ENCODE measurements around the gene PCDHGA7. TPM values are rescaled to one million over a fixed set of nuclear protein-coding genes. Genes with fewer than 3 reads are reported as not detected.
A peak's percentile ranks its signal among the peaks of the same experiment; 100 is the strongest.
"Not testable (repeated sequence)": the region's sequence is repeated elsewhere in the genome, so short reads cannot be mapped to it uniquely, and the experiment has no call there.

PCDHGA7 gene
- polyA plus RNA-seq, 5 donors, result 1.7 to 2.1 (median 1.9) TPM

DNA sequence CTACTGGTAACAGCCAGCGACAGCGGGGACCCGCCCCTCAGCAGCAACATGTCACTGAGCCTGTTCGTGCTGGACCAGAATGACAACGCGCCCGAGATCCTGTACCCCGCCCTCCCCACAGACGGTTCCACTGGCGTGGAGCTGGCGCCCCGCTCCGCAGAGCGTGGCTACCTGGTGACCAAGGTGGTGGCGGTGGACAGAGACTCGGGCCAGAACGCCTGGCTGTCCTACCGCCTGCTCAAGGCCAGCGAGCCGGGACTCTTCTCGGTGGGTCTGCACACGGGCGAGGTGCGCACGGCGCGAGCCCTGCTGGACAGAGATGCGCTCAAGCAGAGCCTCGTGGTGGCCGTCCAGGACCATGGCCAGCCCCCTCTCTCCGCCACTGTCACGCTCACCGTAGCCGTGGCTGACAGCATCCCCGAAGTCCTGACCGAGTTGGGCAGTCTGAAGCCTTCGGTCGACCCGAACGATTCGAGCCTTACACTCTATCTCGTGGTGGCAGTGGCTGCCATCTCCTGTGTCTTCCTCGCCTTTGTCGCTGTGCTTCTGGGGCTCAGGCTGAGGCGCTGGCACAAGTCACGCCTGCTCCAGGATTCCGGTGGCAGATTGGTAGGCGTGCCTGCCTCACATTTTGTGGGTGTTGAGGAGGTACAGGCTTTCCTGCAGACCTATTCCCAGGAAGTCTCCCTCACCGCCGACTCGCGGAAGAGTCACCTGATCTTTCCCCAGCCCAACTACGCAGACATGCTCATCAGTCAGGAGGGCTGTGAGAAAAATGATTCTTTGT, 12.1 kb downstream of the PCDHGA7 start:
- DNase-seq, result not testable (repeated sequence)

DNA sequence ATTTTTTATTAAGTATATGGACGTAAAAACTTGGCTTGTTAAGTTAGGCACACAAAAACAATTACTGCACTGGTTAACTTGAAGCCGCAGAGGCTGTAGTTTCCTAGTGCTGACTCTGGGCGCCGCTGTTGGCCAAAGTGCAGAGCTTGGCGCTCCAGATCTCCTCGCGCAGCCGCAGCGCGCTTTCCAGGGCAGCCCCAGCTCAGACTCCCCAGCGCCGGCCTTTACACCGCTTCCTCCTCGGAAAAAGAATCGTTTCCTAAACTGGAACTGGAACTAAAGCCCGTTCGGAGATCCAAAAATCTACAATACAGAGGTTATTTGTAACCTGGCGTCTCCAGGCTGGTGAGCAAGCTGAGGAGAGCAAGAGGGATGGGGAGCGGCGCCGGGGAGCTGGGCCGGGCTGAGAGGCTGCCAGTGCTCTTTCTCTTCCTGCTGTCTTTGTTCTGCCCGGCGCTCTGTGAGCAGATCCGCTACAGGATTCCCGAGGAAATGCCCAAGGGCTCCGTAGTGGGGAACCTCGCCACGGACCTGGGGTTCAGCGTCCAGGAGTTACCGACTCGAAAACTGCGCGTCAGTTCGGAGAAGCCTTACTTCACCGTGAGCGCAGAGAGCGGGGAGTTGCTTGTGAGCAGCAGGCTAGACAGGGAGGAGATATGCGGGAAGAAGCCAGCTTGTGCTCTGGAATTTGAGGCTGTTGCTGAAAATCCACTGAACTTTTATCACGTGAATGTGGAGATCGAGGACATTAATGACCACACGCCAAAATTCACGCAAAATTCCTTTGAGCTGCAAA, 15.4 kb downstream of the PCDHGA7 start, which contains the start of gene PCDHGB5:
PCDHGB5 (plus strand) TSS at position 192 of the 796 bp plus-strand sequence; CDS start at position 373, 181 bp downstream.
- DNase-seq, result not testable (repeated sequence)

DNA sequence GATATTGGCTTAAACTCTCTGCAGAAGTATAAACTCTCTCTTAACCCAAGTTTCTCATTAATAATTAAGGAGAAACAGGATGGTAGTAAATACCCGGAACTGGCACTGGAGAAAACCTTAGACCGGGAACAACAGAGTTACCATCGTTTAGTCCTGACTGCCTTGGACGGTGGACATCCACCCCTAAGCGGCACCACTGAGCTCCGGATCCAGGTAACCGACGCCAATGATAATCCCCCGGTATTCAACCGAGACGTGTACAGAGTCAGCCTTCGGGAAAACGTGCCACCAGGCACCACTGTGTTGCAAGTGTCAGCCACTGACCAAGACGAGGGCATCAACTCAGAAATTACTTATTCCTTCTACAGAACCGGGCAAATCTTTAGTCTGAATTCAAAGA, 16.1 kb downstream of the PCDHGA7 start:
- no peak for DNase-seq

DNA sequence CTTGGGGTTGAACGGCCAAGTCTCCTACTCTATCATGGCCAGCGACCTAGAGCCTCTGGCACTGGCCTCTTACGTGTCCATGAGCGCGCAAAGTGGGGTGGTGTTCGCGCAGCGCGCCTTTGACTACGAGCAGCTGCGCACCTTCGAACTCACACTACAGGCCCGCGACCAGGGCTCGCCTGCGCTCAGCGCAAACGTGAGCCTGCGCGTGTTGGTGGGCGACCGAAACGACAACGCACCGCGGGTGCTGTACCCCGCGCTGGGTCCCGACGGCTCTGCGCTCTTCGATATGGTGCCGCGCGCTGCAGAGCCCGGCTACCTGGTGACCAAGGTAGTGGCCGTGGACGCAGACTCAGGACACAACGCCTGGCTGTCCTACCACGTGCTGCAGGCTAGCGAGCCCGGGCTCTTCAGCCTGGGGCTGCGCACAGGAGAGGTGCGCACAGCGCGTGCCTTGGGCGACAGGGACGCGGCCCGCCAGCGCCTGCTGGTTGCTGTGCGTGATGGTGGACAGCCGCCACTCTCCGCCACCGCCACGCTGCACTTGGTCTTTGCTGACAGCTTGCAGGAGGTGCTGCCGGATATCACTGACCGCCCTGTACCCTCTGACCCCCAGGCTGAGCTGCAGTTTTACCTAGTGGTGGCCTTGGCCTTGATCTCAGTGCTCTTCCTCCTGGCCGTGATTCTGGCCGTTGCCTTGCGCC, 17.2 kb downstream of the PCDHGA7 start:
- DNase-seq, result no peak

DNA sequence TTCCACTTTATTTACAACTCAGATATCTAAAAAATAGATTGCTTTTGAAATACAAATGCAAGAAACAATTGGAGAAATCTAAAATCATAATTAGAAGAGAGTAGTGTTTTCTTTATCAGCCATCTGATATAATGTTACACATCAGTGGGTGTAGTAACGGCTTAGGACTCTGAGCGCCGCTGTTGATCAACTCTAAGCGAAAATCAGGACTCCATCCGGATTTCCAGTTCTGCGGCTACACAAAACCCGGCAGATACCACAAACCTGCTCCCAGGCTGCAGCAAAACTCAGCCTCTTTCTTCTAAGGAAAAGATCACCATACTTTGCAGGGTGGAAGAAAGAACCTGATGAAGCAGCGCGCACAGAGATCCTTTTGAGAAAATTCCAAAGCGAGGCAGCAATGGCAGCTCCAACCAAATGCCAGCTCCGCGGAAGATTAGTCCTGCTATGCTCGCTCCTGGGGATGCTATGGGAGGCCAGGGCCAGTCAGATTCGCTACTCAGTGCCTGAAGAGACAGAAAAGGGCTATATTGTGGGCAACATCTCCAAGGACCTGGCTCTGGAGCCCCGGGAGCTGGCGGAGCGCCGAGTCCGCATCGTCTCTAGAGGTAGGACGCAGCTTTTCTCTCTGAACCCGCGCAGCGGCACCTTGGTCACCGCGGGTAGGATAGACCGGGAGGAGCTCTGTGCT, 20.2 kb downstream of the PCDHGA7 start, which contains the start of gene PCDHGA9:
PCDHGA9 (plus strand) TSS at position 226 of the 691 bp plus-strand sequence; CDS start at position 401, 175 bp downstream.
- no peak for DNase-seq

DNA sequence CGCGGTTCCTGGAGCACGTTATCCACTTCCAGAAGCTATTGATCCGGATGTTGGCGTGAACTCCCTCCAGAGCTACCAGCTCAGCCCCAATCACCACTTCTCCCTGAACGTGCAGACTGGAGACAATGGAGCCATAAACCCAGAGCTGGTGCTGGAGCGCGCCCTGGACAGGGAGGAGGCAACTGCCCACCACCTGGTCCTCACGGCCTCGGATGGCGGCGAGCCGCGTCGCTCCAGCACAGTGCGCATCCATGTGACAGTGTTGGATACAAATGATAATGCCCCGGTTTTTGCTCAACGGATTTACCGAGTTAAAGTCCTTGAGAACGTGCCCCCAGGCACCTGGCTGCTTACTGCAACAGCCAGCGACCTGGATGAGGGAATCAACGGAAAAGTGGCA, 20.8 kb downstream of the PCDHGA7 start:
- DNase-seq, result no peak

DNA sequence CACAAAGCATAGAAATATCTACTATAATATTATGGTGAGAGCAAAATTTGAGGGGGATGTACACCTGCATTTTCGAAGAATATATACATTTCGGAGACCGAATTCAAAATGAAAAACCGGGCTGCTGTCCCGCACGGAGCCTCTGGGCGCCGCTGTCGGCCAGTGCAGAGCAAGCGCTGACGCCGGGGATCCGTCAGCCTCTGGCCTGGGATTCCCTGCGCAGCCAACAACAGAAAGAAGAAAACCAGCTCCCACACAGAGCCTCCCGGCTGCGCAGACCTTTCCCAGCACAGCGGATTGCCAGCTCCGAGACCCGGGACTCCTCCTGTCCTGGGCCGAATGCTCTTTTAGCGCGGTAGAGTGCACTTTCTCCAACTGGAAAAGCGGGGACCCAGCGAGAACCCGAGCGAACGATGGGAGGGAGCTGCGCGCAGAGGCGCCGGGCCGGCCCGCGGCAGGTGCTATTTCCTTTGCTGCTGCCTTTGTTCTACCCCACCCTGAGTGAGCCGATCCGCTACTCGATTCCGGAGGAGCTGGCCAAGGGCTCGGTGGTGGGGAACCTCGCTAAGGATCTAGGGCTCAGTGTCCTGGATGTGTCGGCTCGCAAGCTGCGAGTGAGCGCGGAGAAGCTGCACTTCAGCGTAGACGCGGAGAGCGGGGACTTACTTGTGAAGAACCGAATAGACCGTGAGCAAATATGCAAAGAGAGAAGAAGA, 25.4 kb downstream of the PCDHGA7 start, which contains the start of gene PCDHGB6:
PCDHGB6 (plus strand) TSS at position 232 of the 716 bp plus-strand sequence; CDS start at position 414, 182 bp downstream.
- DNase-seq, result peak in 1 of 2 donors; percentile 20

DNA sequence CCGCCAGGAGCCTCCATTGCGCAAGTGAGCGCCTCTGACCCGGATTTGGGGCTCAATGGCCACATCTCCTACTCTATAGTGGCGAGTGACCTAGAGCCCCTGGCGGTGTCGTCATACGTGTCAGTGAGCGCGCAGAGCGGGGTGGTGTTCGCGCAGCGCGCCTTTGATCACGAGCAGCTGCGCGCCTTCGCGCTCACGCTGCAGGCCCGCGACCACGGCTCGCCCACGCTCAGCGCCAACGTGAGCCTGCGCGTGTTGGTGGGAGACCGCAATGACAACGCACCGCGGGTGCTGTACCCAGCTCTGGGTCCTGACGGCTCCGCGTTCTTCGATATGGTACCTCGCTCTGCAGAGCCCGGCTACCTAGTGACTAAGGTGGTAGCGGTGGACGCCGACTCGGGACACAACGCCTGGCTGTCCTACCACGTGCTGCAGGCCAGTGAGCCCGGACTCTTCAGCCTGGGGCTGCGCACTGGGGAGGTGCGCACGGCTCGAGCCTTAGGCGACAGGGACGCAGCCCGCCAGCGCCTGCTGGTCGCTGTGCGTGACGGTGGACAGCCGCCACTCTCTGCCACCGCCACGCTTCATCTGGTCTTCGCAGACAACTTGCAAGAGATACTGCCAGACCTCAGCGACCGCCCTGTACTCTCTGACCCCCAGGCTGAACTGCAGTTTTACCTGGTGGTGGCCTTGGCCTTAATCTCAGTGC, 27.2 kb downstream of the PCDHGA7 start:
- DNase-seq, result no peak

DNA sequence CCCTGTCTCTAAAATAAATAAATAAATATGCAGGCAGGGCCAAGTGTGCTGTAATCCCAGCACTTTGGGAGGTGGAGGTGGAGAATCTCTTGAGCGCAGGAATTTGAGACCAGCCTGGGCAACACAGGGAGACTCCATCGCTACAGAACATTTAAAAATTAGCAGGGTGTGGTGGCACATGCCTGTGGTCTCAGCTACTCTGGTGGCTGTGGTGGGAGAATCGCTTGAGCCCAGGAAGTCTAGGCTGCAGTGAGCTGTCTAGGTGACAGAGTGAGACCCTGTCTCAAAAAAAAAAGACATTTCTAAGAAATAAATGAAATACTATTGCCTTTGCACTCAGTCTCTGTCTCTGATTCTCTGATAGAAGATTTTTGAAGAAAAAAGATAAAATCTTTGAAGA, 29.0 kb downstream of the PCDHGA7 start:
- no peak for DNase-seq

DNA sequence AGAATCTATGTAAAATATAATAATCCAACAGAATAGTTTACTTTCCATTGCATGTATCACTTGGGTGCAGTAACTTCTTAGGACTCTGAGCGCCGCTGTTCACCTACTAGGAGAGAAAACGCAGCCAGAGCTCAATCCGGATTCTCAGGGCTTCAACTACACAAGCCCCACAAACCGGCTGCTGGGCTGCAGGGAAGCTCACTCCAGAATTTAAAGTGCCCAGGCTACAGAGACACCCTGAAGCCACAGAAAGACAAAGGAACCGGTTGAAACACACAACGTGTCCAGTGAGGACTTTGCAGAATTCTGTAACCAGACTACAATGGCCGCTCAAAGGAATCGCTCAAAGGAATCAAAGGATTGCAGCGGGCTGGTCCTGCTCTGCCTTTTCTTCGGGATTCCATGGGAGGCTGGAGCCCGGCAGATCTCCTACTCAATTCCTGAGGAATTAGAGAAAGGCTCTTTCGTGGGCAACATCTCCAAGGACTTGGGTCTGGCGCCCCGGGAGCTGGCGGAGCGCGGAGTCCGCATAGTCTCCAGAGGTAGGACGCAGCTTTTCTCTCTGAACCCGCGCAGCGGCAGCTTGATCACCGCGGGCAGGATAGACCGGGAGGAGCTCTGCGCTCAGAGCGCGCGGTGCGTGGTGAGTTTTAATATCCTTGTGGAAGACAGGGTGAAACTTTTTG, 30.5 kb downstream of the PCDHGA7 start, which contains the start of gene PCDHGA10:
PCDHGA10 (plus strand) TSS at position 134 of the 686 bp plus-strand sequence; CDS start at position 323, 189 bp downstream.
- no peak for DNase-seq

DNA sequence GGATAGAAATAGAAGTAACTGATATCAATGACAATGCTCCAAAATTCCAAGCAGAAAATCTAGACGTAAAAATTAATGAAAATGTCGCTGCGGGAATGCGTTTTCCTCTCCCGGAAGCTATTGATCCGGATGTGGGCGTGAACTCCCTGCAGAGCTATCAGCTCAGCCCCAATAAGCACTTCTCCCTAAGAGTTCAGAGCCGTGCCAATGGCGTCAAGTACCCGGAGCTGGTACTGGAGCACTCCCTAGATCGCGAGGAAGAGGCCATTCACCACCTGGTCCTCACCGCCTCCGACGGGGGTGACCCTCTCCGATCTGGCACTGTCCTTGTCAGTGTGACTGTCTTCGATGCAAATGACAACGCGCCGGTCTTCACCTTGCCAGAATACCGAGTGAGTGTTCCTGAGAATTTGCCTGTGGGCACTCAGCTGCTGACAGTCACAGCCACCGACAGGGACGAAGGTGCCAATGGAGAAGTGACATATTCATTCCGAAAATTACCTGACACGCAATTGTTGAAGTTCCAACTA, 31.1 kb downstream of the PCDHGA7 start:
- no peak for DNase-seq

DNA sequence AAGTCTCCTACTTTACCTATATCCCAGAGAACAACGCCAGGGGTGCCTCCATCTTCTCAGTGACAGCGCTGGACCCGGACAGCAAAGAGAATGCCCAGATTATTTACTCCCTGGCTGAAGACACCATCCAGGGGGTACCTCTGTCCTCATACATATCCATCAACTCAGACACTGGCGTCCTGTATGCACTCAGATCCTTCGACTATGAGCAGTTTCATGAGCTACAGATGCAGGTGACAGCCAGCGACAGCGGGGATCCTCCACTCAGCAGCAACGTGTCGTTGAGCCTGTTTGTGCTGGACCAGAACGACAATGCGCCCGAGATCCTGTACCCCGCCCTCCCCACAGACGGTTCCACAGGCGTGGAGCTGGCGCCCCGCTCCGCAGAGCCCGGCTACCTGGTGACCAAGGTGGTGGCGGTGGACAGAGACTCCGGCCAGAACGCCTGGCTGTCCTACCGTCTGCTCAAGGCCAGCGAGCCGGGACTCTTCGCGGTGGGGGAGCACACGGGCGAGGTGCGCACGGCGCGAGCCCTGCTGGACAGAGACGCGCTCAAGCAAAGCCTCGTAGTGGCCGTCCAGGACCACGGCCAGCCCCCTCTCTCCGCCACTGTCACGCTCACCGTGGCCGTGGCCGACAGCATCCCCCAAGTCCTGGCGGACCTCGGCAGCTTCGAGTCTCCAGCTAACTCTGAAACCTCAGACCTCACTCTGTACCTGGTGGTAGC, 32.2 kb downstream of the PCDHGA7 start:
- not testable (repeated sequence) for DNase-seq

DNA sequence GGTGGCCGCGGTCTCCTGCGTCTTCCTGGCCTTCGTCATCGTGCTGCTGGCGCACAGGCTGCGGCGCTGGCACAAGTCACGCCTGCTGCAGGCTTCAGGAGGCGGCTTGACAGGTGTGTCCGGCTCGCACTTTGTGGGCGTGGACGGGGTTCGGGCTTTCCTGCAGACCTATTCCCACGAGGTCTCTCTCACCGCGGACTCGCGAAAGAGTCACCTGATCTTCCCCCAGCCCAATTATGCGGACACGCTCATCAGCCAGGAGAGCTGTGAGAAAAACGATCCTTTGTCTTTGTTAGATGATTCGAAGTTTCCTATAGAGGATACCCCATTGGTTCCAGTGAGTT, 32.7 kb downstream of the PCDHGA7 start:
- not testable (repeated sequence) for DNase-seq

DNA sequence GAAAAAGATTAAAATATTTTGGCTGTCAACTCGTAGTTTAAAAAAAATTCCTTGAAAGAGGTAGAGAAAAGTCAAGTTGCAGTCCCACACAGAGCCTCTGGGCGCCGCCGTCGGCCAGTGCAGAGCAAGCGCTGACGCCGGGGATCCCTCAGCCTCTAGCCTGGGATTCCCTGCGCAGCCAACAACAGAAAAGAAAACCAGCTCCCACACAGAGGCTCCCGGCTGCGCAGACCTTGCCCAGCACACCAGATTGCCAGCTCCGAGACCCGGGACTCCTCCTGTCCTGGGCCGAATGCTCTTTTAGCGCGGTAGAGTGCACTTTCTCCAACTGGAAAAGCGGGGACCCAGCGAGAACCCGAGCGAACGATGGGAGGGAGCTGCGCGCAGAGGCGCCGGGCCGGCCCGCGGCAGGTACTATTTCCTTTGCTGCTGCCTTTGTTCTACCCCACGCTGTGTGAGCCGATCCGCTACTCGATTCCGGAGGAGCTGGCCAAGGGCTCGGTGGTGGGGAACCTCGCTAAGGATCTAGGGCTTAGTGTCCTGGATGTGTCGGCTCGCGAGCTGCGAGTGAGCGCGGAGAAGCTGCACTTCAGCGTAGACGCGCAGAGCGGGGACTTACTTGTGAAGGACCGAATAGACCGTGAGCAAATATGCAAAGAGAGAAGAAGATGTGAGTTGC, 35.1 kb downstream of the PCDHGA7 start, which contains the start of gene PCDHGB7:
PCDHGB7 (plus strand) TSS at position 184 of the 679 bp plus-strand sequence; CDS start at position 367, 183 bp downstream.
- DNase-seq, result peak; percentile 42 to 61

DNA sequence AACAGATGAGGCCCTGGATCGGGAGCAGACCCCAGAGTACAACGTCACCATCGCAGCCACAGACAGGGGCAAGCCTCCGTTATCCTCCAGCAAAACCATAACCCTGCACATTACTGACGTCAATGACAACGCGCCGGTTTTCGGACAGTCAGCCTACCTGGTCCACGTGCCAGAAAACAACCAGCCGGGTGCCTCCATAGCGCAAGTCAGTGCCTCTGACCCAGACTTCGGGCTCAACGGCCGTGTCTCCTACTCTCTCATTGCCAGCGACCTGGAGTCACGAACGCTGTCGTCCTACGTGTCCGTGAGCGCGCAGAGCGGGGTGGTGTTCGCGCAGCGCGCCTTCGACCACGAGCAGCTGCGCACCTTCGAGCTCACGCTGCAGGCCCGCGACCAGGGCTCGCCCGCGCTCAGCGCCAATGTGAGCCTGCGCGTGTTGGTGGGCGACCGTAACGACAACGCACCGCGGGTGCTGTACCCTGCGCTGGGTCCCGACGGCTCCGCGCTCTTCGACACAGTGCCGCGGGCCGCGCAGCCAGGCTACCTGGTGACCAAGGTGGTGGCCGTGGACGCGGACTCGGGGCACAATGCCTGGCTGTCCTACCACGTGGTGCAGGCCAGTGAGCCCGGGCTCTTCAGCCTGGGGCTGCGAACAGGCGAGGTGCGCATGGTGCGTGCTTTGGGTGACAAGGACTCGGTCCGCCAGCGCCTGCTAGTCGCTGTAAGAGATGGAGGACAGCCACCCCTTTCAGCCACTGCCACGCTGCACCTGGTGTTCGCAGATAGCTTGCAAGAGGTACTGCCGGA, 36.7 kb downstream of the PCDHGA7 start:
- DNase-seq, result no peak

DNA sequence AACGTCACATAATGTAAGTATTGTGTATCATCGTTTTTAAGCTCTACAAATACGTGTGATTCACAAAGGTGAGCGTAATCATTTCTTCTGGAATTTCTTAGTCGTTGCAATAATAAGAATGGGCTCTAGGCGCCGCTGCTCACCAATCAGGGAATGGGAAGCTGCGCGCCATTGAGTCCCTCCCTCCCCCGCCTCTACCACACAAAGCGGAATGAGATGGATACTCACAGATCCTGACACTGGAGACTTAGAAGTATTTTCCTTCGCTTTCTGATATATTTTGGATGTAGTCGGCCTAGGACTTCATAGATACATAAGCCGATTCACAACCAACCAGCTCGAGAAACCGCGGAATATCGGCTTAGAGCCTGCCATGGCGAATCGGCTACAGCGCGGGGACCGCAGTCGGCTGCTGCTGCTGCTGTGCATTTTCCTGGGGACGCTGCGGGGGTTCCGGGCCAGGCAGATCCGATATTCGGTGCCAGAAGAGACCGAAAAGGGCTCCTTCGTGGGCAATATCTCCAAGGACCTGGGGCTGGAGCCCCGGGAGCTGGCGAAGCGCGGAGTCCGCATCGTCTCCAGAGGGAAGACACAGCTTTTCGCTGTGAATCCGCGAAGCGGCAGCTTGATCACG, 38.4 kb downstream of the PCDHGA7 start, which contains the start of gene PCDHGA11:
PCDHGA11 (plus strand) TSS at position 197 of the 634 bp plus-strand sequence; CDS start at position 374, 177 bp downstream.
- DNase-seq, result no peak

Data from right lung (tissue), 5 donors.